GM10266 (cell line): Measurements from ENCODE around the gene CBLL2.

Experiments
- DNase-seq: peaks from one replicate; pipeline ENCODE4 v3.0.0; 2012; ENCODE audit errors: extremely low spot score
- CTCF ChIP-seq: IDR thresholded peaks from 2 replicates; pipeline ENCODE4 v1.5.1; 2012; ENCODE audit warnings: mild to moderate bottlenecking, low read depth; ENCODE audit not compliant: control insufficient read depth, insufficient read depth; ENCODE audit errors: missing control alignments

The CBLL2 gene

DNA sequence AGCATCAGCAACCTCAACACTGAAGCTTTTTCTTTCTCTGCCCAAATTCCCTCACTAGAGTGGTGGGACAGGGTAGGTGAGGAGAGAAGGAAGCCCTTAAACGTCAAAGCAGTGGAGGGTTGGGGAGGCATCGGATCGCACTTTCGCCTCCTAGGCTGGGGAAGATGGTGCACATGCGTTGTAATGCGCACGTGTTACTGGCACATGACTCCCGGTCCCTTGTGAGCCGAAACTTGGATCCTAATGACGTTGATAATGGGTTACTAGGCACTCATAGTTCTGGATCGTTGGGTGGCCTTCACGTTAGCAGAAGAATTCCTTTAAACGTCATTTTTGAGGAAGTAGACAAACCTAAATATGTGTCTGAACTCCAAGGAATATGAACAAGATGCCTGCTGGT lies at the start of gene CBLL2:
CBLL2 (plus strand) TSS at position 301 of the 400 bp plus-strand sequence; CDS start at position 380, 79 bp downstream.
- TF ChIP-seq CTCF, result no peak
- no peak for DNase-seq

GRCh38 chrX:22234380-22234779 lies 38.3 kb upstream of the CBLL2 start:
- TF ChIP-seq CTCF, result no peak
- DNase-seq, result no peak

GRCh38 chrX:22237479-22237878 lies 35.2 kb upstream of the CBLL2 start:
- TF ChIP-seq CTCF, result no peak
- DNase-seq, result no peak

DNA sequence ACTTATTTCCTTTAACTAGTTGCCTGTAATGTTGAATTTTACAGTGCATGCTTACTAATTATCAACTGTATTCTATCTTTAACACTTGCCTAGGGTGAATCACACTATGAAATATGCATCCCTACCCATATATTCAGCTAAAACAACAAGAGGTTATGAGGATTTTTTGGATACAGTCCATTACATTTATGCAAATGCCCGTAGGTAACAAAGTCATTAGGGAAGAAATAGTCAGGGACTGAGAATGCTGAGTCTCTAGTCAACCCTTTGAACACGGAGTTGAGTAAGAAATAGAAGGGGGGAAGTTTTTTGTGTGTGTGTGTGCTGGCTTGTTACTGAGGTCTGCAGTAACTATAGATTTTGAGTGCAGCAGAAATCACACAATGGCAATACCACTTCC lies 26.1 kb upstream of the CBLL2 start:
- no peak for TF ChIP-seq CTCF
- no peak for DNase-seq

DNA sequence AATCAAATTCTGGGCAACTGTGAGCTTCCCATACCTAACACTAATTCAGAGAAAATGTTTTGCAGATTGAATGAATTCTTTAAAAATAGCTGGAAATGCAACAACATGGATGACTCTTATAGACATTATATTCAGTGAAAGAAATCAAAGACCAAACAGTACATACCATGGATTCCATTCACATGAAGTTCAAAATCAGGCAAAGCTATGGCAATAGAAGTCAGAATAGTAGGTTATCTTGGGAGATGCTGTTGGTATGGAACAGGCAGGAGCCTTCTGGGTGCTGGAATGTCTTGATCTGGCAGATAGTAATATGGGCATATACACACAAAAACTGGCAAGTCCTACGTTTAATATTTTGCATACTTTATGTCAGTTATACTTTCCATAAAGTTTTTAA lies 25.5 kb upstream of the CBLL2 start:
- TF ChIP-seq CTCF, result no peak
- no peak for DNase-seq

DNA sequence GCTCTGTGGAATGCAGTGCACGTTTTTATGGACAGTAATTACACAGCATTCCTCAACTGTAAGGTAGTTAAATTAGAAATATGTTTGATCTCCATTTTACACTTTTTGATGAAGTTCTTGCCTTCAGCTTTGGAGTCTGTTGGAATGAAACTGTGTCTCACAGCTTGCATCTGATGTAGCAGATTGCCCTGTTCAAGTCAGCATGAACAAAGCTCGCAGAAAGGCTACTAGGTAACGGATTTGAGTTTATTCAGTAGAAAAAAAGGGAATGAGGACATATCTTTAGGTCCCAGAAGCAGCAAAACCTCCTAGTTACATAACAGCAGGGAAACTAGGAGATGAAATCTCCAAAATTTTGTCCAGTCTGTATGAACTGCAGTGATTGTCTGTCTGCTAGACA lies 24.3 kb upstream of the CBLL2 start:
- TF ChIP-seq CTCF, result no peak
- no peak for DNase-seq

DNA sequence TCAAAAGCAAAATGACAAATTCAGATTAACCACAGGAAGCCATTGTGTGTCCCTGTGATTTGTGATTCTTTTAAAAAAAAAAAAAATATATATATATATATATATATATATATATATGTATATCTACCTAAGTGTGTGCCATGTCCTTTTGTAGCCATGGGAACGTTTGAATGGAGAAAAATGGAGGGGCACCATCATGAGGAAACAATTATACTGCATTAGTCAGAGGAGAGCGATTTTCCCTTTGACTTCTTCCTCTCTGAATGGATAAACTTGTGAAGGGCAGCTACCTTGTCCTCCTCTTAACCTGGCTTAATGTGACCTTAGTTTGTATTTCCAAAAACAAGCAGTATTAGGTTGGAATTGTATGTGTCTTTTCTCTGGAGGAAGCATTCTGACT lies 23.3 kb upstream of the CBLL2 start:
- no peak for DNase-seq
- no peak for TF ChIP-seq CTCF
